Measurements from ENCODE around the gene ATG2B.

ATG2B gene

DNA sequence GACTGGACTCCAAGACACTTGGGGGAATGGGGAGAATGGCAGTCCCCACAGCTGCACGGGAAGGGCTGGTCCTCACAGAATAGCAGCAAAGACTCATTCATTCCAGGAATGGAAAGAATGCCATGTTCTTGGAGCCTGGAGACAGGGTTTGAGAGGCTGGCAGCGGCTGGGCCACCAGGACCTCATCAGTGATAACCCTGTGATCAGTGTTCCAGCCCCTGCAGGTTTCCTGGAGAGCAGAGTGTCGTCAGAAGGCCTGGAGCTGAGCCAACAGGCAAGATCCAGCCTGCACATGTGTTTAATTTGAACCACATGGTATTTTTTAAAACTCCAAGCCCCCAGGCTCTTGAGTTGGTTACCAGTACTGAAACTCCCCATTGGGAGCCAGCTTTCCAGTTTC, 95.8 kb downstream of the ATG2B start:
- Mint-ChIP-seq H3K27me3 (ENCODE audit: low read depth) (no peaks in the 10 kb centered on the region), H3K27ac (no peak overlapping the region), H3K4me3 (no peak overlapping the region), H3K4me1 (ENCODE audit: low read depth) (no peaks in the 10 kb centered on the region), H3K9me3 (peaks cover 3% of the 10 kb centered on the region), H3K36me3 (ENCODE audit: low read depth) (no peaks in the 10 kb centered on the region)
- no peak for DNase-seq (ENCODE audit: low spot score)

DNA sequence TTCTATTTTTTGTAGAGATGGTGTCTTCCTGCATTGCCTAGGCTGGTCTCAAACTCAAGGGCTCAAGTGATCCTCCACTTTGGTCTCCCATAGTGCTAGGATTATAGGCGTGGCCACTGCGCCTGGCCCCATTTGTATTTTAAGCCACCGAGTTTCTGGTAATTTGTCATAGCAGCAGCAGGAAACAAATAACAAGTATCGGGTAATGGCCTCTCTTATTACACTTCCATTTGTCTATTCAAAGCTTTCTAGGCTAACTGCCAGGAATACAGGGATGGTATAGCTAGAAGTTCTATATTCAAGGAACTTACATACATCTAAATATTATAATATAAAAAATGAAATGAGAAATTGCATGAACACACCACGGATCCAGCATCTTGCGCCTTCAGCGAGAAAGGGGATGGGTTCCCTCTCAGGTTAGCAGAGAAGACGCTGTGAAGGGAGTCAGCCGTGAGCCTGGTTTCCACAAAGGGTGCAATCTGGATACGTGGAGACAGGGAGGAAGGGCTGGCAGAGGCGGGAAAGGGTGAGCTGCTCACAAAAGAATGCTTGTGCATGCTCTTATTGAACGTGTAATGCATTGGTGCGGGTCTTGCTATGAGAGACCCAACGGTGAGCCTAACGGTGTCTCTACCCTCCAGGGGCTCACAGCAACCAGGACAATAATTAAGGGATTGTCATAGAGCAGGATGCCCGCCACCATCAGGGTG, 97.6 kb downstream of the ATG2B start:
- DNase-seq (ENCODE audit: low spot score), result no peak
- Mint-ChIP-seq H3K4me1 (ENCODE audit: low read depth) (no peaks in the 10 kb centered on the region), H3K27me3 (ENCODE audit: low read depth) (peaks cover 6% of the 10 kb centered on the region), H3K9me3 (no peaks in the 10 kb centered on the region), H3K27ac (no peak overlapping the region), H3K4me3 (no peak overlapping the region), H3K36me3 (ENCODE audit: low read depth) (no peaks in the 10 kb centered on the region)

DNA sequence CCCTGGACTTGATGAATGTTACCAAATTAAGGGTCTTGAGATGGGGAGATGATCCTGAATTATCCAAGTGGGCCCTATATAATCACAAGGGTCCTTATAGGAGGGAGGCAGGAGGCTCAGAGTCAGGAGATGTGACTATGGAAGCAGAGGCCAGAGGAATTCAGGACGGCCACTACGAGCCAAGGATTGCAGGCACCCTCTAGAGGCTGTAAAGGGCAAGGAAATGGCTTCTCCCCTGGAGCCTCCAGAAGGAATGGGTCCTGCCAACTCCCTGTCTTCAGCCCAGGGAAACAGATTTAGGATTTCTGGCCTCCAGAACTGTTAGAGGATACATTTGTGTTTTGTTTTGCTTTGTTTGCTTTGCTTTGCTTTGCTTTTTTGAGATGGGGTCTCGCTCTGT, 98.3 kb downstream of the ATG2B start:
- Mint-ChIP-seq H3K4me1 (ENCODE audit: low read depth) (no peaks in the 10 kb centered on the region), H3K36me3 (ENCODE audit: low read depth) (no peaks in the 10 kb centered on the region), H3K27ac (no peak overlapping the region), H3K4me3 (no peak overlapping the region), H3K9me3 (no peaks in the 10 kb centered on the region), H3K27me3 (ENCODE audit: low read depth) (peaks cover 6% of the 10 kb centered on the region)
- DNase-seq (ENCODE audit: low spot score), result no peak

- DNase-seq (ENCODE audit: low spot score), result no peak
- no peak overlapping the region for H3K4me3 Mint-ChIP-seq
- H3K36me3 Mint-ChIP-seq (ENCODE audit: low read depth), result no peaks in the 10 kb centered on the region
- H3K27ac Mint-ChIP-seq, result no peak overlapping the region
- peaks cover 6% of the 10 kb centered on the region for H3K27me3 Mint-ChIP-seq (ENCODE audit: low read depth)
- no peaks in the 10 kb centered on the region for H3K9me3 Mint-ChIP-seq
- H3K4me1 Mint-ChIP-seq (ENCODE audit: low read depth), result no peaks in the 10 kb centered on the region
Observed at GRCh38 chr14:96264200-96264553, 99.0 kb downstream of the ATG2B start.

DNA sequence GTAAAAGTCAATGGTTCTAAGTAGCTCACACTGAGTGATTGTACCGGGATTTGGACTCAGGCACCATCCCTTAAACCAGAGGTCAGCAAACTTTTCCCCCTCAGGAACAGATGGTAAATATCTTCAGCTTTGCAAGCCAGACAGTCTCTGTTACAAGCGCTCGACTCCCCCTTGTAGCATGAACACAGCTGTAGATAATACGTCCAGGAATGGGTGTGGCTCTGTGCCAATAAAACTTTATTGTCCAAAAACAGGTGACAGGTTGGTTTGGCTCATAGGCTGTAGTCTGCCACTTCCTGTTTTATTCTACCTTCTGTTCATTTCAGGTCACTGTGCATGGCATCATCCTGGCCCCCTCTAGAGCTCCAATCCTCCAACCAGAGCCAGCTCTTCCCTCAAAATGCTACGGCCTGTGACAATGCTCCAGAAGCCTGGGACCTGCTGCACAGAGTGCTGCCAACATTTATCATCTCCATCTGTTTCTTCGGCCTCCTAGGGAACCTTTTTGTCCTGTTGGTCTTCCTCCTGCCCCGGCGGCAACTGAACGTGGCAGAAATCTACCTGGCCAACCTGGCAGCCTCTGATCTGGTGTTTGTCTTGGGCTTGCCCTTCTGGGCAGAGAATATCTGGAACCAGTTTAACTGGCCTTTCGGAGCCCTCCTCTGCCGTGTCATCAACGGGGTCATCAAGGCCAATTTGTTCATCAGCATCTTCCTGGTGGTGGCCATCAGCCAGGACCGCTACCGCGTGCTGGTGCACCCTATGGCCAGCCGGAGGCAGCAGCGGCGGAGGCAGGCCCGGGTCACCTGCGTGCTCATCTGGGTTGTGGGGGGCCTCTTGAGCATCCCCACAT, 99.6 kb downstream of the ATG2B start:
- no peak overlapping the region for H3K4me3 Mint-ChIP-seq
- no peaks in the 10 kb centered on the region for H3K4me1 Mint-ChIP-seq (ENCODE audit: low read depth)
- H3K9me3 Mint-ChIP-seq, result no peaks in the 10 kb centered on the region
- H3K36me3 Mint-ChIP-seq (ENCODE audit: low read depth), result no peaks in the 10 kb centered on the region
- peaks cover 6% of the 10 kb centered on the region for H3K27me3 Mint-ChIP-seq (ENCODE audit: low read depth)
- no peak overlapping the region for H3K27ac Mint-ChIP-seq
- no peak for DNase-seq (ENCODE audit: low spot score)

DNA sequence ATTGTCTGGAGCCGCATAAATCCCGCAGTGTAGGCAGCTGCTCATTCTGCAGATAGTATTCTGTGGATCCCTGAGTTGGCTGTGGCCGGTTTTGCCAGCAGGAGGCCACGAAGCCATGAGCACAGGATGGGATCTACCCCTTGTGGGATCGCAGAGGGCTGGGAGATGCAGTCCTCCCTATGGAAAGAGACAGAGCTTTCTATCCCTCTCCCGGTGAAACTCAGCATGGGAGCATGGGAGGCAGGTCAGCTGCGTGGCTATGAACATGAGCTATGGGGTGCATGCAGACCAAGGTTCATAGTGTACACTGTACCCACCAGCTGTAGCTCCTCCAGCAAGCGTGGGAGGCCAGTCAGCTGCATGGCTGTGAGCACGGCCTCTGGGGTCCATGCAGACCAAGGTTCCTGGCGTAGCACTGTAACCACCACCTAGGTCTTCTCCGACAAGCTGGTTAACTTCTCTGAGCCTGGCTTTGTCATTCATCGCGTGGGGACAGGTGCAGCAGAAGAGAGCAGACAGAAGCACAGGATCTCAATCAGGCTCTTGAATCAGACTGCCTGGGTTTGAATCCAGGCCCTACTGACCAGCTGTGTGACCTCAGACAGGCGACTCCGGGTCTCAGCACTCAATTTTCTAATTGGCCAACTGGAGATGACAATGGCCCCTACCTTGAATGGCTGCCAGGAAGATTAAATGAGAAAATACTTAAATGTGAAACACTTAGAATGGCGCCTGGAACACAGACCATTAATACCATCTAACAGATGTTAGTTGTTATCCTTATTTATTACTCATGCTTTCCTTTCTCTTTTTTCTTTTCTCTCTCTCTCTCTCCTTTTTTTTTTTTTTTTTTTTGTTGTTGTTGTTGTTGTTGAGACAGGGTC, 101.1 kb downstream of the ATG2B start:
- Mint-ChIP-seq H3K27me3 (ENCODE audit: low read depth) (peaks cover 11% of the 10 kb centered on the region), H3K36me3 (ENCODE audit: low read depth) (no peaks in the 10 kb centered on the region), H3K27ac (no peak overlapping the region), H3K9me3 (no peaks in the 10 kb centered on the region), H3K4me3 (no peak overlapping the region), H3K4me1 (ENCODE audit: low read depth) (no peaks in the 10 kb centered on the region)
- no peak for DNase-seq (ENCODE audit: low spot score)

DNA sequence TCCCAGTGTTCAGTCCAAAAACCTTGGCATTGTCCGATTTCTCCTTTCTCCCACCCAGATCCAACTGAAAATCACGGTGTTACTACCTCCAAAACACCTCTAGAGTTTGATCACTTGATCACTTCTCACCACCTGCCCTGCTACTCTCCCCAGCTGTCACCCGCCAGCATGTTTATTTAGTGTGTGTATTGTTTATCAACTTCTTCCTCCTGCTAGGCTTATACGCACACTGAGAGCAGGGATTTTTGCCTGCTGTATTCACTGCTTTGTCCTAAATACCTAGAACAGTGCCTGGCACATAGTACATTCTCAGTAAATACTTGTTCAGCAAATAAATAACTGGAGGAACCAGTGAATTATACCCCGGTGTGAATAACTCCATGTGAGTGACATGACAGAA, 102.1 kb downstream of the ATG2B start:
- Mint-ChIP-seq H3K27ac (no peak overlapping the region), H3K4me1 (ENCODE audit: low read depth) (no peaks in the 10 kb centered on the region), H3K4me3 (no peak overlapping the region), H3K36me3 (ENCODE audit: low read depth) (no peaks in the 10 kb centered on the region), H3K9me3 (no peaks in the 10 kb centered on the region), H3K27me3 (ENCODE audit: low read depth) (peaks cover 11% of the 10 kb centered on the region)
- no peak for DNase-seq (ENCODE audit: low spot score)

DNA sequence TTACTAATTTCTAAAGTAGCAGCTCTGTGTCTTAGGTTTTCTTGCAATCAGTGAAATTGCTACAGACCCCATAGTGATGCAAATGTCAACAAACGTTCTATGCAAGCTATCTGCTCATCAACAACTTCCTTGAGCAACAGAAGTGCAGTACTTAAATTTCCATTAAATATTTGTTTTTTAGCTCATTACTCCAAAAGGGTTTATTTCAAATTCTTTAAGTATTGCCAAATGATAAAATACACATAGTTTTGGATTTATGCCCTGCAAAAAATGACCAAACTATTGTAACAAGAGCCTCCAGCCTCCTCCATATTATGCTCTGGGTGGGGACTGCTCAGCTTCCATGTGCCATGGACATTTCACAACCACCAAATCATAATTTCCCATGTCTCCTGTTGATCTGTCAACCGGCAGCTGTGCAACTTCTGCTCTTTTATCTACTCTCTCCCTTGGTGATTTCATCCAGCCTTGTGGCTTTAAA, 102.8 kb downstream of the ATG2B start:
- Mint-ChIP-seq H3K4me3 (no peak overlapping the region), H3K36me3 (ENCODE audit: low read depth) (no peaks in the 10 kb centered on the region), H3K4me1 (ENCODE audit: low read depth) (no peaks in the 10 kb centered on the region), H3K27me3 (ENCODE audit: low read depth) (peaks cover 11% of the 10 kb centered on the region), H3K9me3 (no peaks in the 10 kb centered on the region), H3K27ac (no peak overlapping the region)
- no peak for DNase-seq (ENCODE audit: low spot score)

DNA sequence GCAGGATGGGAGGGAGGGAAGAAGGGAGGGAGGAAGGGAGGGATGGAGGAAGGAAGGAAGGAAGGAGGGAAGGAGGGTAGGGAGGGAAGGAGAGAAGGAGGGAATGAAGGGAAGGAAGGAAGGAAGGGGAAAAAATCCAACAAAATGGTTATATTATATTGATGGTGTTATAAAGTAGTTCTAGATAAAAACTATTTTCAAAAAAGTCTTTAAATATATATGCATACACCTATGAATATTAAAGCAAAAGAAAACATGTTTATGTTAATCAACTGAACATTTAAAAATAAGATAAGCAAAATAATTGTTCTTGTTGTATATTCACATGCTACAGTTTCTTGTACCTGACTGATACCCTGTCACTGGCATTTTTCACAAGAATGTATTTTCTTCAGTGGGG, 105.2 kb downstream of the ATG2B start:
- H3K9me3 Mint-ChIP-seq, result no peaks in the 10 kb centered on the region
- no peak overlapping the region for H3K27ac Mint-ChIP-seq
- no peaks in the 10 kb centered on the region for H3K36me3 Mint-ChIP-seq (ENCODE audit: low read depth)
- H3K4me1 Mint-ChIP-seq (ENCODE audit: low read depth), result no peaks in the 10 kb centered on the region
- H3K27me3 Mint-ChIP-seq (ENCODE audit: low read depth), result peaks cover 11% of the 10 kb centered on the region
- no peak for DNase-seq (ENCODE audit: low spot score)
- H3K4me3 Mint-ChIP-seq, result no peak overlapping the region

GRCh38 chr14:96257056-96257455, 106.1 kb downstream of the ATG2B start:
- H3K27me3 Mint-ChIP-seq (ENCODE audit: low read depth), result peaks cover 11% of the 10 kb centered on the region
- no peaks in the 10 kb centered on the region for H3K9me3 Mint-ChIP-seq
- no peaks in the 10 kb centered on the region for H3K36me3 Mint-ChIP-seq (ENCODE audit: low read depth)
- DNase-seq (ENCODE audit: low spot score), result no peak
- no peak overlapping the region for H3K27ac Mint-ChIP-seq
- no peak overlapping the region for H3K4me3 Mint-ChIP-seq
- no peaks in the 10 kb centered on the region for H3K4me1 Mint-ChIP-seq (ENCODE audit: low read depth)

DNA sequence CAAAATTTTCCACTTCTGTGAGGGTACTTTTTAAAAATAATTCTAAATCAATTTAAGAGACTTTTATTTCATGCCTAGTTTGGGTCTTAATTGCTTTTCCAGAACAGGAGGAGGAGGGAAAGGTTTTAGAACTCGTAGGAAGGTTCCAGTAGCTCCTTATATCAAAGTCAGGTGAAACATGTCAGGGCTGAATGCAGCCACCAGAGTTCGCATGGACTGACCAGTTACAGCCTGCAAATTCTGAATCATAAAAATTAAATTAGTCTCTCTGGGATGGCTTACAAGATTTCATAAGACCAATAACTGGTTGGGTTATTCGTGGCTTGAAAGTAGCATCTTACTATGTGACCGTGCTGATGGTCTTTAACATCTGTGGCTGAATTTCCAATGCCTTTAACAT, 106.7 kb downstream of the ATG2B start:
- Mint-ChIP-seq H3K27me3 (ENCODE audit: low read depth) (peaks cover 11% of the 10 kb centered on the region), H3K4me1 (ENCODE audit: low read depth) (no peaks in the 10 kb centered on the region), H3K9me3 (no peaks in the 10 kb centered on the region), H3K36me3 (ENCODE audit: low read depth) (no peaks in the 10 kb centered on the region), H3K27ac (no peak overlapping the region), H3K4me3 (no peak overlapping the region)
- no peak for DNase-seq (ENCODE audit: low spot score)

- H3K9me3 Mint-ChIP-seq, result no peaks in the 10 kb centered on the region
- no peak within 1 kb of the TSS for H3K27ac Mint-ChIP-seq
- no peak within 1 kb of the TSS for H3K4me3 Mint-ChIP-seq
- peaks cover 7% of the 10 kb centered on the region for H3K27me3 Mint-ChIP-seq (ENCODE audit: low read depth)
- no peaks in the 10 kb centered on the region for H3K4me1 Mint-ChIP-seq (ENCODE audit: low read depth)
- H3K36me3 Mint-ChIP-seq (ENCODE audit: low read depth), result no peaks in the 10 kb centered on the region
- no peak for DNase-seq (ENCODE audit: low spot score)
Observed at GRCh38 chr14:96255501-96256366, 107.4 kb downstream of the ATG2B start, which contains the start of gene BDKRB1. BDKRB1 (plus strand) TSS chr14:96256210; CDS start chr14:96263683, 7,473 bp downstream.

GRCh38 chr14:96254687-96255086, 108.5 kb downstream of the ATG2B start:
- no peaks in the 10 kb centered on the region for H3K36me3 Mint-ChIP-seq (ENCODE audit: low read depth)
- peaks cover 6% of the 10 kb centered on the region for H3K27me3 Mint-ChIP-seq (ENCODE audit: low read depth)
- no peaks in the 10 kb centered on the region for H3K4me1 Mint-ChIP-seq (ENCODE audit: low read depth)
- H3K4me3 Mint-ChIP-seq, result no peak overlapping the region
- DNase-seq (ENCODE audit: low spot score), result no peak
- H3K27ac Mint-ChIP-seq, result no peak overlapping the region
- H3K9me3 Mint-ChIP-seq, result no peaks in the 10 kb centered on the region
